Stimulated activated CD8-positive, alpha-beta memory T cell treated with anti-CD3 and anti-CD28 coated beads, Interleukin-4, amount 100 ng/mL, for 24 hours (primary cell): ENCODE results near the gene CCDC158.
"Not testable (repeated sequence)": the region's sequence is repeated elsewhere in the genome, so short reads cannot be mapped to it uniquely, and the experiment has no call there.

Source experiments
- DNase-seq: peaks from one replicate; pipeline ENCODE4 v3.0.0-alpha.2; 2020; ENCODE audit warnings: low read depth

CCDC158 gene

GRCh38 chr4:76420762-76421581 lies at the start of gene CCDC158:
Gene CCDC158, minus strand, starts transcription at chr4:76421141. Its CDS starts 17,934 bp downstream, at chr4:76403207.
- no peak for DNase-seq

- DNase-seq, result no peak
Observed at GRCh38 chr4:76470532-76470931, 49.6 kb upstream of the CCDC158 start.

DNA sequence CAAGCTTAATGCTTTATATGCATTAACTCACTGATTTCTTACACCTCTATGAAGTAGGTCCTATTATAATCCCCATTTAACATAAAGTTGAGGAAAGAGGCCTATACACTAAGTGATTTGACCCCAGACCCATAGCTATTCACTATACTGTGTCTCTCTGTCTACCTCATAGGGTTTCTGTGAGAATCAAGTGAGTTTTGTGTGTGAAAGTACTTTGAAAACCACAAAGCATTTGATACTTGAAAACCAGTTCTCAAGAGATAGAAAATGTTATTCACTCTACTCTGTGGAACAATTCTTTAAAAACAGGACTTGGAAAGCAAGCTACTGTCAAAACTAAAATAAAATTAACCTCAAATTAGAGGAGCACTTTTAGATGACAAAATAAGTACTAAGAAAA lies 49.1 kb upstream of the CCDC158 start:
- no peak for DNase-seq

- DNase-seq, result no peak
Observed at GRCh38 chr4:76463568-76463967, 42.6 kb upstream of the CCDC158 start.

GRCh38 chr4:76459291-76459723 lies 38.4 kb upstream of the CCDC158 start:
- DNase-seq, result no peak

GRCh38 chr4:76458825-76459224 lies 37.9 kb upstream of the CCDC158 start:
- no peak for DNase-seq

DNA sequence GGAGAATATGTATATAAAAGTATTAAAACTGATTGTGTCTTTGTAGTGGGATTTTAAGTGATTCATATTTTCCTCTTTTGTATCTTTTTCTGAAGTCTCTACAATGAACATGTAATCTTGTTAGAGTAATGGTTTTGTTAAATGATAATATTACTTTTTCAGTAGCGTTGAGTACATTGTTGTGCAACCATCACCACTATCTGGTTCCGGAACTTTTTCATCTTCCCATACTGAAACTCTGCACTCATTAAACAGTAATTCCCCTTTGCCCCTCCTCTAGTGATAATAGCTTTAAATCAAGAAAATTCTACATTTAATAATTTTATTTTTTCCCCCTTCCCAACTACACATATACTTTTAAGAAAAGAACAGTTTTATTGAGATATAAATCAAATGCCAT lies 37.4 kb upstream of the CCDC158 start:
- DNase-seq, result no peak

DNA sequence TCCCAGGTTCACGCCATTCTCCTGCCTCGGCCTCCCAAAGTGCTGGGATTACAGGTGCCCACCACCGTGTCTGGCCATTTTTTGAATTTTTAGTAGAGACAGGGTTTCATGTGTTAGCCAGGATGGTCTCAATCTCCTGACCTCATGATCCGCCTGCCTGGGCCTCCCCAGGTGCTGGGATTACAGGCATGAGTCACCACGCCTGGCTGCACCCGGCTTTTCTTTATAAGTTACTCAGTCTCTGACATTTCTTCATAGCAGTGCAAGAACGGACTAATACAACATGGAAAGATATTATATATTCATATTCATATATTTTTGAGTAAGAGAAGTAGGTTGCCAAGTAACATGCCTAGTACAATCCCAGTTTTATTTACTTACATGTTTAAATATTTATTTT lies 36.9 kb upstream of the CCDC158 start:
- no peak for DNase-seq

- DNase-seq, result not testable (repeated sequence)
Observed at GRCh38 chr4:76454073-76454472, 33.1 kb upstream of the CCDC158 start.

- no peak for DNase-seq
Observed at GRCh38 chr4:76453232-76453631, 32.3 kb upstream of the CCDC158 start.

DNA sequence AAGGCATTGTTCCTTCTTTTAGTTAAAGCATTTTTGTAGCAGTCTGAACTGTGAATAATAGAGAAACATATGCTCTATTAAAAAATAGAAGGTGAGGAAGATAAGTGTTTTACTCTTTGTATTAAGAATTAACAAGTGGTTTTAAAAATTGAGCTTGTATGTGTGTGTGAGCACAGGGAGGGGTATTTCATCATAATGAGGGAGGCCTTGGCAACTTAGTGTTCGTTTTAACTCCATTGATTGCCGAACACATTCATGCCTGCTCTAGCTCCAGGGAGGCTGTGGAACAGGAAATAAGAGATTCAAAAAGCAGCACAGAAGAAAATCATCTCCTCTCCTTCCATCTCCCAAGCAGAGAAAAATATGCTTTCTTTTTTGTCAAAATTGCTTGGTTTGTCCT lies 28.9 kb upstream of the CCDC158 start:
- DNase-seq, result no peak

DNA sequence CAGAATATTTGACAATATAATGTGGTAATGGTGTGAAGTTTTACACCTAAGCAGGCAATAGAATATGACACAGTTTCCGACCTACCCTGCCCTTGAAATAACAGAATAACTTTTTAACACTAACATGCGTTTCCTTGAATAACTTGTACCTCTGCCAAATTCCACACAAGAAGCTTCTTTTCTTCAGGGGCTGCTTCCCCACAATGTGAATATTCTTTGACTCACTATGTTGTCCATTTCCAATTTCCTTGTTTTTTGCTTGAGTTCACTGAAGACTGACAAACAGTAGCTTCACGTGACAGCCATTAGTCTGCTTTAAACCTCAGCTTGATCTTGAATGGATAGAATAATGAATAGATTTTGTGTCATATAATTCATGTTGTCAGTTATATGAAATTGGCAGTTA lies 28.4 kb upstream of the CCDC158 start:
- DNase-seq, result no peak

GRCh38 chr4:76448211-76448610 lies 27.3 kb upstream of the CCDC158 start:
- no peak for DNase-seq

DNA sequence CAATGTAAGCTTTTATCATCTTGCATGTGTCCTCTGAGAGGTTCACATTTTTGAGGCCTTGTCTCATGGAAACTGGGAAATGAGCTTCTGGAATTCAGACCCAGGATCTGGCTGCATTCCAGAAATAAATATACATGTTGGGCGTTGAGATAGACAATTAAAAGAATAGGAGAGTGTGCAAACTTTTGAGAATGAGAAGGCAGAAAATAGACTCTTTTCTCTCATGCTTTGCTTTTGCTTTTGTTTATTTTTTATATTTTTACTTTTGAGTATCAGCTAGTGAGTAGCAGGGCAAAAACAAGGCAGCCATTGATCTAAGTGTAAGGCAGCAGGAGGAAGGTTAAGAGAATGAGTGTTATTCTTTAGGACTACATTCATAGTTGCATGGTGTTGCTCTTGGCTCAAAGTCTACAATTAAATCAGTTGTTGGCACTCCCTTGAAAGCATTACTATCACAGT lies 26.5 kb upstream of the CCDC158 start:
- DNase-seq, result no peak

DNA sequence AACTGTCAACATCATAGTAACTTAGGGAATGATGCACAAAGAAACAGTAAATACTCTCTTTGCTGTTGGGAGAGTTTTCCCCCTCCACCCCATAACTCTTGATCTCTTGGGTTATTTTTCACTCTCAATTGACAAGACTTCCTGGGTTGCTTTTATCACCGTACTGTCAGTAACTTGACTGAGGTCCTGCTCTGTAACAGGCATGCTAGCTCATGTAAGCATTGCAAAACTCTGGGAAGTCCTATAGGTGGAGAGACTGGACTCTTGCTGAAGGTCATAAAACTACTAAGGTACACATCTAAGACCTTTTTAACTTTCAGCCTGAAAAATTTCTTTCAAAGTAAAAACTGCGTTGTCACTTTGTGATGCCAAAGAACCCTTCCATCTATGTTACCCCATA lies 25.0 kb upstream of the CCDC158 start:
- no peak for DNase-seq

GRCh38 chr4:76443376-76443775 lies 22.4 kb upstream of the CCDC158 start:
- DNase-seq, result no peak

- no peak for DNase-seq
Observed at GRCh38 chr4:76442807-76443206, 21.9 kb upstream of the CCDC158 start.

- no peak for DNase-seq
Observed at GRCh38 chr4:76441881-76442280, 20.9 kb upstream of the CCDC158 start.

- no peak for DNase-seq
Observed at GRCh38 chr4:76439491-76439890, 18.6 kb upstream of the CCDC158 start.

GRCh38 chr4:76435528-76436319 lies 14.8 kb upstream of the CCDC158 start:
- no peak for DNase-seq

DNA sequence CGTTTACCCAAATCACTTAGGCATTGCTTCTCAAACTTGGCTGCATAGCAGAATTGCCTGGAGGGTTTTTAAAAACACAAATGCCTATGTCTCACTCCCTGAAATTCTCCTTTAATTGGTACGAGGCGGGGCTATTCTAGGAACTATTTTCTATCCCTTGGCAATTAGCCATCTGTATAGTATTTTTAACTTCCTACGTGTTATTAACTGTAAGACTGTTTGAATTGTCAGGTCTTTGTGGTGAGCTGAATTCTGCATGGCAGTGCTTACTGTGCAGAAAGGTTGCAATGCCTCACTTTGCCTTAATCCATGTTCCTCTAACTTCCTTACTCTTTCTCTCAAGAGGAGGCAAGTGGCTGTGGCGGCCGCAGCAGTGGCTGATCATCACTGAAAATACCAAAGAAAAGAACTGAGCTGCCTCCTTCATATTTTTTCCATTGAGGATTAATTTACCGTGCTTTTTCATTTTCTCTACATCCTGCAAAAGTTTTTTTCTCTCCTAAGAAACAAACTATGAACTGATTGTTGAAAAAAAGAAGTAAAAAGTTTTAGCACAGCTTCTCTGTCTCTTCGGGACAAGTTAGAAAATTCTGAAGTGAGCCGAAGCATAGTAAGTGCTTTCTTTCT lies 14.1 kb upstream of the CCDC158 start, which contains the start of gene SHROOM3:
TSS of gene SHROOM3 (plus strand) at position 329 of the 627 bp plus-strand sequence. CDS start 824 bp downstream, outside the sequence.
- no peak for DNase-seq
